ENCODE data around the gene SERPINA6.
"Not testable (repeated sequence)": the region's sequence is repeated elsewhere in the genome, so short reads cannot be mapped to it uniquely, and the experiment has no call there.

Gene SERPINA6

DNA sequence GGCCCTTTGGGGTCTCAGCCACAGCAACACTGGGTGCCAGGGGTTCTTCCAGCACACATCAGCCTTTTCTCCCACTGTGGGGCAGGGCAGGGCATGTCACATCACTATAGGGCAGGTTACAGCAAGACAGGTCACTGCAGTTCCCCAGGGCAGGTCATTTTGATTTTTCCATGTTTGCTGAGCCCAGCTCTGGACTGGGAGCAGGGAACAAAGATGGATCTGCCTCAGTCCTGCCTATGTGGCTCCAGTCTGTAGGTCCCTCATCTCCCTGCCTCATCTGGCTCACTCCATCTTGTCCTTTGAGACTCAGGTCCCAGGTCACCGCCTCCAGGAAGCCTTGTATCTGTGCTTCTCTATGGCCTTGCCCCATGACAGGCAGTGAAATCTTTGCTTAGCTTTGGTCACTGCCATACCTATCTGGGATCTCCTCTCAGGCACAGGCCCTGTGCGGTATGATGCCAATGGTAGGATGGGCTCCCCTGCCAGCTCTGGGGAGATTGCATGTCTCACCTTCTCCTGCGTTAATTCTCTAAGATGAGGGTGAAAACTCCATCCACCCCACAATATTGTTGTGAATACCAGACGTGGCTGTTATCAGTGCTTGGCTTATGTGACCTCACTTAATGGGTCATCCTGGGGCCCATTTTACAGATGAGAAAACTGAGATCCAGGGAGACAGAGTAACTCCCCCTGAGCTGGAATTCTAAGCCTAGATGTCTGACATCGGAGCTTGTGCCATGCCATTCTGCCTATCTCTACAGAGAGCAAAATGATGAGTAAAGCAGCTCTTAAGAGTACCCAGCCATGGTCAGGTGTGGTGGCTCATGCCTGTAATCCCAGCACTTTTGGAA, 1.5 kb downstream of the SERPINA6 start:
- DNase-seq, result no peak

DNA sequence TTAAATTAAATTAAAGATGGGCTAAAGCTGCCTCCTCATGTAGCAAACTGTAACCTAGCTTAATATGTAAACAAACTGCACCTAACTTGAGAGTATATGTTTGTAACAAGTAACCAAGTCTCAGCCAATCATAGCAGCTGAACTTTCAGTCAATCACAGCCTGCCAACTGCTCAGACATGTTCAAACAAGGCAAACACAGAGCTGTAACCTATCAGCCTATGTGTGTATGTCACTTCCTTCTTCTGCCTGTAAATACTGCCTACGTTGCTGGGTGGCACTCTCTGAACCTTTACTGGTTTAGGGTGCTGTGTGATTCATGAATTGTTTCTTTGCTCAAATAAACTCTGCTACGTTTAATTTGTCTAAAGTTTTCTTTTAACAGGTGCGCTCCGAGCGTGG, 2.9 kb downstream of the SERPINA6 start:
- DNase-seq, result no peak

DNA sequence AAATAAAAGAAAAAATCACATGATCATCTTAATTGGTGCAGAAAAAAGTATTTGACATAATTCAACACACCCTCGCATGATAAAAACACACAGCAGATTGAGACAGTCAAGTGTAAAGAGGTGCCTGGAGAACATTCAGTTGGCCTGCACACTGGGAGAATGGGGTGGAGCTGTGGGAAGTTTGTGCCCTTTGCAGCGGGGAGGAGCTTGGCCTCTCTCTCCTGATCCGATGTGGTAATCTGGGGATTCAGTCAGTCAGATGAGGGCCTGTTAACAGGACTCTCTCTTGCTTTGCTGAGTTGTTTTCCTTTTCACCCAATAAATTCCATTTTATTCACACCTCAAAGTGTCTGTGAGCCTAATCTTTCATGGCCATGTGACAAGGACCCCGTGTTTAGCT, 5.9 kb downstream of the SERPINA6 start:
- no peak for DNase-seq

DNA sequence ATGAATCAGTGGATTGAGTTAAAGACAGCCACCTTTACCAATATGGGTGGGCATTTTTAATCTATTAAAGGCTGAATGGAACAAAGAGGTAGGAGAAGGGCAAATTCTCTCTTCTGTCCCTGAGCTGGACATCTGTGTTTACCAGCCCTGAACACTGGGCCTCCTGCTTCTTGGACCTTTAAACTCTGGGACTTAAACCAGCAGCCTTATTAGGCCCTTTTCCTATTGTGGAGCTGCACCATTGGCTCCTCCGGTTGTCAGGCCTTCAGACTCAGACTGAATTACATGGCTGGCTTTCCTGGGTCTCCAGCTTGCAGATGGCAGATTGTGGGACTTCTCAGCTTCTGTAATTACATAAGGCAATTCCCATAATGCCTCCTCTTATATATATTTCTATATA, 6.4 kb downstream of the SERPINA6 start:
- DNase-seq, result no peak

DNA sequence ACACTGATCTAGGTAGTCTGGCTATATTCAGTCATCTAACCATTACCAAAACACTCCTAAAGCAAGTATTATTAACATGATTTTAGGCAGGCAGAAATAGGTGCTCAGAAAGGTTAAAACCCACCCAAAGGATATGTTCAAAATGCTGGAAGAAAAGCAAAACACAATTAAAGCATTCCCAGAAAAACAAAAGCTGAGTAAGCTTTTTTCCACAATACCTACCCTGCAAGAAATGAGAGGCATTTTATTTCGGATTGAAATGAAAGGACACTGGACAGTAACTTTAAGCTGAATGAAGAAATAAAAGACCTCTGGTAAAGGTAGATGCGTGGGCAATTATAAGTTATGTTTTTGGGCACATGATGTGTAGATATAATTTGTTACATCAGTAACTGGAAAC, 8.2 kb downstream of the SERPINA6 start:
- no peak for DNase-seq

GRCh38 chr14:94313991-94314655, 9.0 kb downstream of the SERPINA6 start:
- DNase-seq, result no peak

- no peak for DNase-seq
Measured at GRCh38 chr14:94312481-94313246, 10.5 kb downstream of the SERPINA6 start.

DNA sequence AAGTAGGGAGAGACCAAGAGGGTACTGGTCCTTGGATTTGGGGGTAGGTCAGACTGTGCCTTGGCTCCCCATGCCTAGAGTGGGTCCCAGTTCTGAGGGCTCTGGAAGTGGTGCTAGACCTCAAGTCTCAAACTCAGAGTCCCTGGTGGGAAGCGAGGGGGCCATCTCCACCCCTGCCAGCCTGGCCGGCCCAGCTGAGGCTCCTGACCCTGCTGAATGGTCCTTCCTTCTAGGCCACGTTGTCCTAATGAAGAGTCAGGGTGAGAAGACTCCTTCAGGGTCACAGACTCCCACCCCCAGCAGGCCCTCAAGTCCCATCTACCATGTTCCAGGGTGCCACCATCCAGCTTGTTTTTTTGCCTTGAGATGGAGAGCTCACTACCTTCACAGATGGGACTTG, 12.9 kb downstream of the SERPINA6 start:
- no peak for DNase-seq

DNA sequence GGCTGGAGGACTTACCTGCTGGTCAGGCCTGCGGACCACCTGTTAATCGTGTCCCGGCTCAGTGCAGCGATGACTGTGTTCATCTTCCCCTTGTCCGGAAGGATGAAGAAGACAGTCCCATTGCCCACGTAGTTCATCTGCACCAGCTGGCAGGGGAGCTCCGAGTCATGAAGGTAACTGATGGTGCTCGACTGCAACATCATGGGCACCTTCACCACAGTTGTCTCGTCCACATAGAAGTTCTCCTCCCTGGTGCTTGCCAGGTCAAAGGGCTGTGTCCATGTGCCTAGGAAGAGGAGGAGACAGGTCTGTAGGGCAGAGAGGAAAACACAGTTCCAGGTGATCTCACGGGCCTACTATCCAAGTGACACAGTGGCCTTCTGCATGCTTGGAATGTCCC, 13.4 kb downstream of the SERPINA6 start:
- no peak for DNase-seq

- DNase-seq, result no peak
Measured at GRCh38 chr14:94307410-94307992, 15.6 kb downstream of the SERPINA6 start.

DNA sequence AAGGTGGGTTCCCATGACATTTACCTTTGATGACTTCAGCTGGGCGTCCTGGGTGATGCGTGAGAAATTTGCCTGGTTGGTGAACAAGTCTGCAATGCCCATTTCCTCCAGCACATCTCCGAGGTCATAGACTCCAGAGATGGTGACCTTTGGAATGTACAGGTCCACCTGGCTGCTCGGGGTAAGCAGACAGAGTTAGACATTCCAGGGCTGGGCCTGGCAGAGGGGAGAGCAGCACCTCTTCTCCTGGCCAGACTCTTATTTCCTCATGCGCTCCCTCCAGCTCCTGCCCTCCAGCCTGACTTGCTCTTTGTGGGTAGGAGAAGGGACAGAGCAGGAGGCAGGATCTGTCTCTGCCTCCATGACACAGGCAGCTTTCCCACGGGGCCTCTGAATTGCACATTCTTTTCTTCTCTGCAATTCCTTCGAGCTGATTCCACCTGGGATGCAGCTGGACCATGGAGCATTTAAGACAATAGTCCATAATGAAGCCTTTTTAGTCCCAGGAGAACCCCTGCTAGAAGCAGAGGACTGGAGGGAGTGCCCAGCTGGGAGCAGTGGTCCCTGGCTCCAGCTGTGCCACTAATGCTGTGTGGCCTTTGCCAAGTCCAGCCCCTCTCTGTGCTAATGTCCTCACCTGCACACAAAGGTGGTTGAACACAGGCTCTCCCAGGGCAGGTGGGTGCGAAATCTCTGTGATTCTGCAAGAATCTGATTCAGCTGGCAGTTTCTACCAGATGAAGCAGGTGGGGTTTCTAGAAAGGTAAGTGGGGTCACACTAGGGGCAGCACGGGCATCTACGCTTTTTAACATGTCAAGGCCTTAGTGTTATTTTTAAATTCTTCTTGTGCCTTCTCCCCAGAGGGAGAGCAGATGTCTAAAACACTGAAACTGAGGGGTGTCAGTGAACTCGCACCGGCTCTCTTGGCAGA, 16.8 kb downstream of the SERPINA6 start:
- DNase-seq, result no peak

DNA sequence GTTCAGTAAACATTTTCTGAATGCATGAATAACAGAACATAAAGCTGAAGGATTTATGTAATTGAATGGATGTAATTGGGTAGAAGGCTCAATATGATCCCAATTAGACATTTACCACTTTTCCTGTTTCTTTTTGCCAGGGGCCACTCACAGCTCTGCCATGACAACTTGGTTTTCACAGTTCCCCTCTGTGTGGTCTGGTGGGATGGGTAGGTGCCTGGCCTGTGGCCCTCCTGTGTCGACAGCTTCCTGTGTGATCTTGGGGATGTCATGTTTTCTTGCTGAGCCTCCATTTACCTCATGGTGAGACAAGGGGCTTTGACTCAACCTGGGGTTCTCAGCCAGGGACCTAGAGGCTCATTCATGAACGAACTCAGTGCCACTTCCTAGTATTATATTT, 17.5 kb downstream of the SERPINA6 start:
- DNase-seq, result no peak

DNA sequence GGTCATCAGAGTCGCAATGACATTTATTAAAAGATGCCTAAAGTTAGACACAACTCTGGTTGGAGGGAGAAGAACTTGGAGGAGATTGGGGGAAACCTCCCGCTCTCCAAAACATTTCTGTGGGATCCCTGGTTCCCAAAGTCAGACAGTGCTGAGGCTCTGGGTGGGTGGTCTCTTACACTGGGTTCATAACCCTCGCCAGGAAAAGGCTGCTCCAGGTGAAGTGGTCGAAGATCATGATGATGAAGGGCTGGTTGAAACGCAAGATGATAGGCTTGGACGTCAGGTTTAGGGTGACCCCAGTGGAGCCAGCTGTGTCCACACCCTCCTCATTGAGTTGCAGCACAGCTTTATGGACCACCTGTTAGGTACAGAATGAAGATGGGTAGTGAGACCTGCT, 18.9 kb downstream of the SERPINA6 start:
- no peak for DNase-seq

GRCh38 chr14:94303111-94303510, 20.0 kb downstream of the SERPINA6 start:
- no peak for DNase-seq

- DNase-seq, result no peak
Measured at GRCh38 chr14:94298130-94298529, 25.0 kb downstream of the SERPINA6 start.

DNA sequence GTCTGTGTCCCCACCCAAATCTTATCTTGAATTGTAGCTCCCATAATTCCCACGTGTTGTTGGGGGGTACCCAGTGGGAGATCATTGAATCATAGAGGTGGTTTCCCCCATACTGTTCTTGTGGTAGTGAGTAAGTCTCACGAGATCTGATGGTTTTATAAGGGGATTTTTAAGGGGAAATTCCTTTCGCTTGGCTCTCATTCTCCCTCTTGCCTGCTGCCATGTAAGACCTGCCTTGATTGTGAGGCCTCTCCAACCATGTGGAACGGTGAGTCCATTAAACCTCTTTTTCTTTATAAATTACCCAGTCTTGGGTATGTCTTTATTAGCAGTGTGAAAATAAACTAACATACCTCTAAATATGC, 27.0 kb downstream of the SERPINA6 start:
- not testable (repeated sequence) for DNase-seq

- no peak for DNase-seq
Measured at GRCh38 chr14:94295360-94296180, 27.6 kb downstream of the SERPINA6 start.

- DNase-seq, result no peak
Measured at GRCh38 chr14:94293578-94293924, 29.6 kb downstream of the SERPINA6 start.

DNA sequence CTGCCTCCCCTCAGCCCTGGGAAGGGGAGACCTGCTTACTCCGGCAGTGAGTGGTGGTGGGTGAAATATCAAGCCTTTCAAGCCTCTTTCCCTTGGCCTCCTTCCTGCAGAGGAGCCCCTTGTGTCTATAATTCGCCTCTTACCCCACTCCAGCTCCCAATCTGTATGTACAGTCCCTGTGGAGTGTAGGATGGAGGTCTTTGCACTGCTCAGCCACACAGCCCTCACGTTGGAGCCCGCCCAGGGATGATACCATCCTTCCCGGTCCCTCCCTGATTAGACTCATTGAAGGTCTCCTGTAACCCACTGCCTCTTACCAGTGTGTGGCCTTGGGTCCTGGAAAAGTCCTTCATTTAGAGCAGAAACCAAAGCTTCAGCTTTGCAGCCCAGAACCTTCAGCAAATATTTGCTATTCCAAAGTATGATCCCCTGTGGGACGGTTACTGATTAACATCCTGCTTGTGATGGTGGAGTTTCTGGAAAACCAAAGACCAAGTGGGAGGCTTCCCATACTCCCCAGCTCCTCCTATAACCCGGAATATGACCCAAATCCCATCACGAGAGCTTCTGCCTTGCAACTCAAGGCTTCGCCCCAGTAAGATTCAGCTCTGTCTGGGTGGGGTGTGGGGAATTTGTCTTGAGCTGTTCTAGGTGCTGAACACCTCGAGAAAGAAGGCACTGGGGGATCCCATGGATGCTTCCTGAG, 30.1 kb downstream of the SERPINA6 start, which contains the start of gene SERPINA10:
Gene SERPINA10, minus strand, starts transcription at position 397 of the 706 bp plus-strand sequence. CDS start 2,675 bp downstream, outside the sequence.
- no peak for DNase-seq

- DNase-seq, result no peak
Measured at GRCh38 chr14:94292526-94292871, 30.6 kb downstream of the SERPINA6 start.
